H1 (cell line): ENCODE results near the gene SLC25A45. TPM values are rescaled to one million over a fixed set of nuclear protein-coding genes. Genes with fewer than 3 reads are reported as not detected.
A peak's percentile ranks its signal among the peaks of the same experiment; 100 is the strongest.

Experiments used
- CTCF ChIA-PET: fragments of 300-600 bp; sonication (Branson Sonifier 250); formaldehyde crosslinking; loops from one replicate; lab custom pipeline; 2021; ENCODE audit not compliant: partially characterized antibody; lab: Charles Lee
- POLR2A ChIA-PET: fragments of 300-600 bp; sonication (Branson Sonifier 250); formaldehyde crosslinking; loops from one replicate; lab custom pipeline; 2021; ENCODE audit warnings: inconsistent platforms; ENCODE audit not compliant: partially characterized antibody; lab: Charles Lee
- DNase-seq, 2 experiments: peaks; one replicate each; pipeline versions ENCODE4 v3.0.0 to v3.0.0-alpha.2; 2010 to 2022; ENCODE audit warnings: low spot score in 2 of 2, low read depth in 1 of 2, mixed read lengths in 1 of 2
- FAIRE-seq: peaks from 2 replicates; lab custom pipeline; 2011; peaks lifted over from hg19 to GRCh38; lab: Jason Lieb, UNC
- H2AFZ ChIP-seq: 2 replicates; pipeline ENCODE4 v1.8.1; 2012; ENCODE audit warnings: low read length, inconsistent platforms
- H2AK5ac ChIP-seq: 2 replicates; pipeline ENCODE4 v1.6.1; 2013; ENCODE audit warnings: low read depth, low read length
- H2BK120ac ChIP-seq: replicated peaks from 2 replicates; pipeline ENCODE3; 2013; ENCODE audit warnings: low read depth, low read length, inconsistent platforms
- H2BK12ac ChIP-seq: 2 replicates; pipeline ENCODE4 v1.6.1; 2013; ENCODE audit warnings: low read depth, low read length
- H2BK15ac ChIP-seq: 2 replicates; pipeline ENCODE4 v1.6.1; 2013; ENCODE audit warnings: low read length
- H2BK20ac ChIP-seq: 2 replicates; pipeline ENCODE4 v1.6.1; 2013; ENCODE audit warnings: low read length
- H2BK5ac ChIP-seq: 2 replicates; pipeline ENCODE4 v1.6.1; 2013; ENCODE audit warnings: low read depth, low read length
- H3K14ac ChIP-seq: 2 replicates; pipeline ENCODE4 v1.6.1; 2013; ENCODE audit warnings: inconsistent platforms; ENCODE audit not compliant: insufficient read length
- H3K18ac ChIP-seq: 2 replicates; pipeline ENCODE4 v1.6.1; 2013; ENCODE audit warnings: low read length; ENCODE audit errors: extremely low read depth
- H3K23ac ChIP-seq: 2 replicates; pipeline ENCODE4 v1.6.1; 2013; ENCODE audit warnings: inconsistent platforms; ENCODE audit not compliant: insufficient read length
- H3K23me2 ChIP-seq: 2 replicates; pipeline ENCODE4 v1.6.1; 2013; ENCODE audit warnings: low read depth, low read length
- H3K27ac ChIP-seq: 2 replicates; pipeline ENCODE4 v1.6.1; 2011; ENCODE audit warnings: low read depth, low read length, inconsistent platforms
- H3K27me3 ChIP-seq, 4 experiments: replicated peaks in 1 of 4; 1 replicate in 1 of 4; 2 replicates in 3 of 4; pipeline versions ENCODE4 v1.6.1 to v1.8.1; 2011 to 2013; ENCODE audit warnings: low read length in 3 of 4, mild to moderate bottlenecking in 3 of 4, inconsistent platforms in 2 of 4, mixed read lengths in 2 of 4, moderate library complexity in 1 of 4; ENCODE audit not compliant: control insufficient read depth in 3 of 4, insufficient read depth in 3 of 4; ENCODE audit errors: extremely low read depth in 1 of 4
- H3K36me3 ChIP-seq, 4 experiments: 2 replicates each; pipeline versions ENCODE4 v1.6.1 to v1.8.1; 2011 to 2013; ENCODE audit warnings: mild to moderate bottlenecking in 4 of 4, low read length in 3 of 4, moderate library complexity in 2 of 4, control low read depth in 1 of 4, inconsistent platforms in 1 of 4; ENCODE audit not compliant: insufficient read depth in 4 of 4, control insufficient read depth in 2 of 4
- H3K4ac ChIP-seq: replicated peaks from 2 replicates; pipeline ENCODE3; 2013; ENCODE audit warnings: low read length, low read depth, mixed read lengths, inconsistent platforms; ENCODE audit not compliant: insufficient read length
- H3K4me1 ChIP-seq, 4 experiments: replicated peaks in 1 of 4; 1 replicate in 1 of 4; 2 replicates in 3 of 4; pipeline versions ENCODE4 v1.6.1 to v1.8.1; 2011 to 2013; ENCODE audit warnings: low read length in 3 of 4, inconsistent platforms in 2 of 4, mixed read lengths in 1 of 4; ENCODE audit not compliant: insufficient read depth in 4 of 4, control insufficient read depth in 3 of 4
- H3K4me2 ChIP-seq, 2 experiments: 2 replicates each; pipeline versions ENCODE4 v1.6.1 to v1.8.1; 2011 to 2013; ENCODE audit warnings: low read depth in 2 of 2, low read length in 2 of 2, control low read depth in 1 of 2, inconsistent platforms in 1 of 2, mild to moderate bottlenecking in 1 of 2; ENCODE audit not compliant: insufficient read depth in 1 of 2
- H3K4me3 ChIP-seq, 4 experiments: fragments of 200-600, 300-600 bp in 1 of 4; sonication (generic), shearing (Covaris generic), sonication (Bioruptor Twin) in 1 of 4; 2 replicates each; pipeline versions ENCODE4 v1.5.1 to v1.8.1; 2011 to 2016; ENCODE audit warnings: low read length in 4 of 4, low read depth in 3 of 4, control low read depth in 2 of 4, inconsistent platforms in 2 of 4, mild to moderate bottlenecking in 2 of 4, mixed read lengths in 1 of 4, moderate library complexity in 1 of 4; ENCODE audit not compliant: insufficient read depth in 2 of 4; ENCODE audit errors: extremely low read depth in 1 of 4
- H3K56ac ChIP-seq: replicated peaks from 2 replicates; pipeline ENCODE3; 2013; ENCODE audit warnings: low read depth, mild to moderate bottlenecking, mixed read lengths, low read length, inconsistent platforms; ENCODE audit not compliant: insufficient read length
- H3K79me1 ChIP-seq: 2 replicates; pipeline ENCODE4 v1.6.1; 2013; ENCODE audit warnings: low read depth, low read length, control low read depth
- H3K79me2 ChIP-seq, 2 experiments: 2 replicates each; pipeline versions ENCODE4 v1.6.1 to v1.8.1; 2012 to 2013; ENCODE audit warnings: low read length in 2 of 2, mild to moderate bottlenecking in 2 of 2, inconsistent platforms in 1 of 2; ENCODE audit not compliant: insufficient read depth in 2 of 2, control insufficient read depth in 1 of 2
- H3K9ac ChIP-seq, 4 experiments: replicated peaks in 1 of 4; 1 replicate in 1 of 4; 2 replicates in 3 of 4; pipeline versions ENCODE4 v1.6.1 to v1.8.1; 2011 to 2013; ENCODE audit warnings: low read depth in 3 of 4, low read length in 3 of 4, control low read depth in 2 of 4, mild to moderate bottlenecking in 2 of 4, moderate library complexity in 2 of 4, inconsistent platforms in 1 of 4; ENCODE audit errors: extremely low read depth in 1 of 4
- H3K9me3 ChIP-seq, 2 experiments: 2 replicates each; pipeline versions ENCODE4 v1.6.1 to v1.8.1; 2012 to 2013; ENCODE audit warnings: mild to moderate bottlenecking in 2 of 2, moderate library complexity in 2 of 2, control low read depth in 1 of 2, inconsistent platforms in 1 of 2, low read depth in 1 of 2, low read length in 1 of 2, mixed read lengths in 1 of 2; ENCODE audit not compliant: insufficient read depth in 2 of 2
- H4K20me1 ChIP-seq, 2 experiments: replicated peaks in 1 of 2; 2 replicates each; pipeline versions ENCODE3 to v1.8.1; 2011 to 2013; ENCODE audit warnings: inconsistent platforms in 2 of 2, low read length in 2 of 2, mild to moderate bottlenecking in 1 of 2; ENCODE audit not compliant: insufficient read depth in 2 of 2, control insufficient read depth in 1 of 2
- H4K5ac ChIP-seq: 2 replicates; pipeline ENCODE4 v1.6.1; 2013; ENCODE audit warnings: low read length, low read depth, mixed read lengths, inconsistent platforms; ENCODE audit not compliant: insufficient read length
- H4K8ac ChIP-seq: 2 replicates; pipeline ENCODE4 v1.8.0; 2013; ENCODE audit warnings: mild to moderate bottlenecking, moderate library complexity, low read length, inconsistent platforms; ENCODE audit not compliant: insufficient read depth; ENCODE audit errors: extremely low read depth
- H4K91ac ChIP-seq: replicated peaks from 2 replicates; pipeline ENCODE3; 2013; ENCODE audit warnings: low read length, mixed read lengths, inconsistent platforms; ENCODE audit not compliant: insufficient read length
- BACH1 ChIP-seq: IDR thresholded peaks from 2 replicates; pipeline ENCODE4 v1.6.1; 2012; ENCODE audit warnings: low read length, improper control_type of control experiment
- RAD21 ChIP-seq, 2 experiments: IDR thresholded peaks in 1 of 2; conservative IDR thresholded peaks in 1 of 2; 2 replicates each; pipeline ENCODE4 v1.6.1; 2011; ENCODE audit warnings: low read depth in 2 of 2, low read length in 2 of 2, improper control_type of control experiment in 1 of 2, inconsistent platforms in 1 of 2, mild to moderate bottlenecking in 1 of 2, moderate library complexity in 1 of 2
- WGBS, 2 experiments: shearing (Covaris generic) in 1 of 2; methylation state at CpG; one replicate each; pipeline versions ENCODE4 v1.1.6 to v1.1.7; 2013 to 2015; ENCODE audit warnings: low lambda C conversion rate in 2 of 2, mixed read lengths in 2 of 2, inconsistent platforms in 1 of 2, low coverage in 1 of 2, missing lambda C conversion rate in 1 of 2; ENCODE audit not compliant: insufficient replicate concordance in 2 of 2, insufficient coverage in 1 of 2, insufficient read length in 1 of 2; ENCODE audit errors: extremely low coverage in 1 of 2, missing lambda C conversion rate in 1 of 2; 5-methylcytosine and 5-hydroxymethylcytosine counted together
- polyA plus RNA-seq, 7 experiments: library from polyadenylated mRNA; depleted of rRNA in 3 of 7; stranded (reverse) in 5 of 7; unstranded in 2 of 7; fragments of >200 nt in 5 of 7; fragments of 200-250 nt in 2 of 7; gene quantifications; 1 replicate in 5 of 7; 2 replicates in 1 of 7; 4 replicates in 1 of 7; pipeline versions ENCODE4 v1.2.1 to v1.2.3, GENCODE V29; 2011 to 2013; ENCODE audit warnings: missing spikeins in 2 of 7, mixed read lengths in 2 of 7
- total RNA-seq: library from RNA; stranded (reverse); fragmentation: NEBNext Ultra II Directional; extraction: Animal tissue kit (Norgen Biotek cat#: 25700); gene quantifications from 2 replicates; pipeline ENCODE4 v1.2.1, GENCODE V29; 2021
- TF ChIP-seq, protein P1 (sequence below), 3 experiments: IDR thresholded peaks; 1 replicate in 2 of 3; 2 replicates in 1 of 3; pipeline versions ENCODE4 v1.5.1 to v1.6.1; 2011; ENCODE audit warnings: low read length in 3 of 3, mild to moderate bottlenecking in 3 of 3, inconsistent platforms in 2 of 3, low read depth in 1 of 3, moderate library complexity in 1 of 3; ENCODE audit not compliant: insufficient read depth in 1 of 3; ENCODE audit errors: control extremely low read depth in 1 of 3

SLC25A45 gene
- total and polyA plus RNA-seq, 2 of the 8 experiments (the other 6 are each of a cell fraction or from before 2014, with no cell fraction given), result 0.54 to 0.59 TPM

DNA sequence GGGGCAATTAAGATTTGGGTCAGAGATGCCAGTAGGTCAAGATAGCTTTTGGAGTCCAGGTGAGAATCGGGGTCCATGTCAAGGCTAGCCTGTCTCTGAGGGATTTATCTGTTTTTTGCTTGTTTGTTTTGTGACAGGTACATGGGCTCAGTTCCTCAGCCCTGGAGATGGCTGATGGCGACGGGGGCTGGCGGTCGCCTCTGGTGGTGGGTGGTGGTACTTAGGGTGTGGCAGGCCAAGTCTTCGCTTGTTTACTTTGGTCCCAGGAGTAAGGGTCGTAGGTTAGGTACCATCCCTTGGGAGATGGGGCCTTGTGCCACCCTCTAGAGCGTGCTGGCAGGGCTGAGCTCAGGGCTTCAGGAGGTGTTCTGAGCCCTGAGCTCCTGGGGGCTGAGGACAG lies 4.7 kb downstream of the SLC25A45 start:
- no peak overlapping the region for H3K56ac ChIP-seq
- H3K23me2 ChIP-seq, result no peaks in the 10 kb centered on the region
- H3K4me2 ChIP-seq, result no peak overlapping the region
- H4K91ac ChIP-seq, result no peak overlapping the region
- POLR2A ChIA-PET, result interaction anchor here (1.0 to 3.6 kb wide), 4 partner anchors 116 to 153 kb away, joined by 3 to 36 read pairs (median 4); no protein-coding TSS in a partner anchor
- H3K79me1 ChIP-seq, result no peaks in the 10 kb centered on the region
- peak overlapping the region; percentile 24; the same call in 1 of the 2 replicates for H2AK5ac ChIP-seq
- H4K20me1 ChIP-seq, result no peaks in the 10 kb centered on the region
- H4K5ac ChIP-seq, result no peak overlapping the region
- TF ChIP-seq BACH1 (no peak), RAD21 (IDR thresholded peaks at IDR 0.05 in 1 of 2, conservative IDR thresholded peaks at IDR 0.05 in 1 of 2; ENCODE audit: low read depth in 2 of 2, low read length in 2 of 2) (peak; percentile 4 to 13; a peak in 2 of 4 replicates)
- TF ChIP-seq, protein P1, sequence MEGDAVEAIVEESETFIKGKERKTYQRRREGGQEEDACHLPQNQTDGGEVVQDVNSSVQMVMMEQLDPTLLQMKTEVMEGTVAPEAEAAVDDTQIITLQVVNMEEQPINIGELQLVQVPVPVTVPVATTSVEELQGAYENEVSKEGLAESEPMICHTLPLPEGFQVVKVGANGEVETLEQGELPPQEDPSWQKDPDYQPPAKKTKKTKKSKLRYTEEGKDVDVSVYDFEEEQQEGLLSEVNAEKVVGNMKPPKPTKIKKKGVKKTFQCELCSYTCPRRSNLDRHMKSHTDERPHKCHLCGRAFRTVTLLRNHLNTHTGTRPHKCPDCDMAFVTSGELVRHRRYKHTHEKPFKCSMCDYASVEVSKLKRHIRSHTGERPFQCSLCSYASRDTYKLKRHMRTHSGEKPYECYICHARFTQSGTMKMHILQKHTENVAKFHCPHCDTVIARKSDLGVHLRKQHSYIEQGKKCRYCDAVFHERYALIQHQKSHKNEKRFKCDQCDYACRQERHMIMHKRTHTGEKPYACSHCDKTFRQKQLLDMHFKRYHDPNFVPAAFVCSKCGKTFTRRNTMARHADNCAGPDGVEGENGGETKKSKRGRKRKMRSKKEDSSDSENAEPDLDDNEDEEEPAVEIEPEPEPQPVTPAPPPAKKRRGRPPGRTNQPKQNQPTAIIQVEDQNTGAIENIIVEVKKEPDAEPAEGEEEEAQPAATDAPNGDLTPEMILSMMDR (IDR thresholded peaks at IDR 0.05; ENCODE audit: control extremely low read depth in 1 of 3, insufficient read depth in 1 of 3, low read depth in 1 of 3, low read length in 3 of 3), result peak in 2 of 3 experiments; percentile 43 to 50; a peak in 3 of 4 replicates
- H3K4me1 ChIP-seq, result peaks cover 0 to 11% (median 9%) of the 10 kb centered on the region in 4 experiments; a peak in 5 of 7 replicates
- no peak overlapping the region for H2BK120ac ChIP-seq
- H2BK15ac ChIP-seq, result no peak overlapping the region
- H3K36me3 ChIP-seq, result no peaks in the 10 kb centered on the region
- H3K18ac ChIP-seq, result no peak overlapping the region
- DNase-seq (no peak), FAIRE-seq (no peak)
- H2AFZ ChIP-seq, result no peak overlapping the region
- no peak overlapping the region for H3K27ac ChIP-seq
- no peaks in the 10 kb centered on the region for H3K27me3 ChIP-seq
- no peak overlapping the region for H3K23ac ChIP-seq
- H3K9me3 ChIP-seq, result no peaks in the 10 kb centered on the region
- no peak overlapping the region for H3K14ac ChIP-seq
- no peaks in the 10 kb centered on the region for H3K79me2 ChIP-seq
- H3K4ac ChIP-seq, result no peak overlapping the region
- no peak overlapping the region for H3K9ac ChIP-seq
- peak overlapping the region; percentile 17; the same call in 1 of the 2 replicates for H2BK12ac ChIP-seq
- no peak overlapping the region for H2BK20ac ChIP-seq
- WGBS, 2 experiments, result 79% methylated on average over 8 of the region's 8 CpGs; no CpG with 5 or more reads in 1 of the 2 experiments
- CTCF ChIA-PET, result interaction anchor here (0.7 to 5.2 kb wide), 22 partner anchors 10 to 162 kb away, joined by 3 to 30 read pairs (median 5); no protein-coding TSS in a partner anchor
- no peak overlapping the region for H2BK5ac ChIP-seq
- H3K4me3 ChIP-seq, result no peak overlapping the region
- H4K8ac ChIP-seq, result no peak overlapping the region; the same call in 1 of the 2 replicates
